Inflammatory macrophage (primary cell): ENCODE results near the gene OR8B8.
"Not testable (repeated sequence)": the region's sequence is repeated elsewhere in the genome, so short reads cannot be mapped to it uniquely, and the experiment has no call there.

ENCODE experiments used
- DNase-seq, 2 donors: peaks; one replicate each; pipeline ENCODE4 v3.0.0-alpha.2; 2020 to 2022

OR8B8 gene

DNA sequence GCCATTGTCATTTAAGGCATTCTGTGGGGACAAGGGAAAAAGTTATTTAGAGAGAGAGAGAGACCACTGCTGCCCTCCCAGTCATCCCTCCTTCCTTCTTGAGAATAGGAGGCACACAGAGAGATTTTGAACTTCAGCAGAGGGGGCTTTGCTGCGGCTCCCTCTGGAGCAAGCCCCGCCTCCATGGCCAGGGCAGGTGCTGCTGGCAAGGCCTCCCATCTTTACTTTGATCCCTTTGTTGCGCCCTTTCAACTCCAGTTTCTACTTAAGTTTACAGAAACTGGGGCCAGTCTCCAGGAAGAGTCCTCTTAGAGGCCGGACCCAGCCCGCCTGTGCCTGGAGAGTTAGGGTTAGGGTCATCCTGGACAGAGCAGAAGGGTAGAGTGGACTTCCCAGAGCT is 4.4 kb downstream of the OR8B8 start:
- no peak for DNase-seq

DNA sequence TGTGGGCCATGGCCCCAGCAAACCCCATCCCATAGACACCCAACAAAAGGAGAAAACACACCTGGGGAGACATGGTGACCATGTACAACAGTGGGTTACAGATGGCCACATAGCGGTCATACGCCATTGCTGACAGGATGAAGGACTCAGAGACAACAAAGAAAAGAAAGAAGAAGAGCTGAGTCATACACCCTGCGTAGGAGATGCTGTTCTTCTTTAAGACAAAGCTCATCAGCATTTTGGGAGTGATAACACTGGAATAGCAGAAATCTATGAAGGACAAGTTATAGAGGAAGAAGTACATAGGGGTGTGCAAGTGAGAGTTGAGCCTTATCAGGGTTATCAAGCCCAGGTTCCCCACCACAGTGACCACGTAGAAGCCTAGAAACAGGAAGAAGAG is 4.9 kb downstream of the OR8B8 start:
- DNase-seq, result no peak

DNA sequence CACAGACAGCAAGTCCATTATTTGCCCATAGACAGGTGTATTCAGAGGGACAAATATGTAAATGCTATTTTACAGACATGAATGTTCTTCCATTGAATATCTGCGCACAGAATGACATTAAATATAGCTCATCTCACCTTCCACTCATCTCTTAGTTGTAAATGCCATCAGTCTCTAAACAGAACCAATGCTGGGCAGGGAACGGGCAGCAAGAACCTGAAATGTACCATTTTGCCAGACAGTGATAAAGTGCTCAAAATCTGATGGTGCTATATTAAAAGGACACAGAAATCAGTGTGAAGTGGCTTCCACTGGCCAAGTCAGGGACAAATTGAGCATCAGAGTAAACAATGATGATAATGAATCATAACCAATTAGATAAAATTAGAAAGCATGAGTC is 10.8 kb downstream of the OR8B8 start:
- no peak for DNase-seq

DNA sequence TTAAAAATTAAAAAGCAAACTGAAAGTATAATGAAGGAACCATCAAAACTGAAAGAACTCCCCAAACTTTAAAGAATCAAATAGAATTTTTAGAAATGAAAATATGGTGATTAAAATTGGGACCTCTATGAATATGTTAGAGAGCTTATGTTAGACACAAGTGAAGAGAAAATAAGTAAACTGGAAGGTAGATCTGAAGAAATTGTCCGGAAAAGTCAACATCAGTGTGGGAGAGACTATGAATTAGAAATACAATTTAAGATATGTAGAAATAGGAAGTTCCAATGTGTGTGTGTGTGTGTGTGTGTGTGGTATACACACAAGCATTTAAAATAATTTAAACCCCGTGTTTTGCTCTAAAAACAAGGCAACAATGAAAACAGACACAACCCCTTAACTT is 15.9 kb downstream of the OR8B8 start:
- no peak for DNase-seq

DNA sequence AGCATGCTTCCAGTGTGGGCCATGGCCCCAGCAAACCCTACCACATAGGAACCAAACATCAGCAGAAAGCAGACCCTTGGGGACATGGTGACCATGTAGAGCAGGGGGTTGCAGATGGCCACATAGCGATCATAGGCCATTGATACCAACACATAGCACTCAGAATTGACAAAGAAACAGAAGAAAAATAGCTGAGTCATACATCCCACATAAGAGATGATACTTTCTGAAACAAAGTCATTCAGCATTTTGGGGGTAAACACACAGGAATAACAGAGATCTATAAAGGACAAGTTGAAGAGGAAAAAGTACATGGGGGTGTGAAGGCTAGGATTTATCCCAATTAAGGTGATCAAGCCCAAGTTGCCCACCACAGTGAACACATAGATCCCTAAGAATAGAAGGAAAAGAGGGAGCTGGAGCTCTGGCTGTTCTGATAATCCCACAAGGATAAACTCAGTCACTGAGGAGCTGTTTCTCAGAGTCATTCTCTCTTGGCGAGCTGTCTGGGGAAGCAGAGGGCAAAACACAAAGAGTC is 21.0 kb downstream of the OR8B8 start, which contains the start of gene OR8B4:
OR8B4 (minus strand) TSS at position 488 of the 538 bp plus-strand sequence; CDS start at position 488, 0 bp downstream.
- no peak for DNase-seq

DNA sequence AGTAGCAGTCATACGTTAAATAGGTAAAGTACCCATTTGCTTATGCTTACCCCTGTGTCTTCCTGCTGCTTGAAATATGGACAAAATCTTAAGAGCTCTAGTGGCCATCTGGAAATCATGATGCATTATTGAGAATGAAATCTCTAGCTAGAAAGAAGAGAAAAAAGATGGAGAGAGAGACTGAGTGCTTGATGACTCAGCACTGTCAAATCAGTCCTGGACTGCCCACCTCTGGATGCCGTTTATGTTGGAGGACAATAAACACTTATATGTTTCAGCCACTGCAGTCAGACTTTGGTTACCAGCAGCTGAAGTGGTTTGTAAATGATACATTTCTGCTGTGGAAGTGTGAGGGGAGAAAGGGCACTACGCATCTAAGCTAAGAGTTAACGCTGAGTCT is 24.5 kb downstream of the OR8B8 start:
- no peak for DNase-seq

DNA sequence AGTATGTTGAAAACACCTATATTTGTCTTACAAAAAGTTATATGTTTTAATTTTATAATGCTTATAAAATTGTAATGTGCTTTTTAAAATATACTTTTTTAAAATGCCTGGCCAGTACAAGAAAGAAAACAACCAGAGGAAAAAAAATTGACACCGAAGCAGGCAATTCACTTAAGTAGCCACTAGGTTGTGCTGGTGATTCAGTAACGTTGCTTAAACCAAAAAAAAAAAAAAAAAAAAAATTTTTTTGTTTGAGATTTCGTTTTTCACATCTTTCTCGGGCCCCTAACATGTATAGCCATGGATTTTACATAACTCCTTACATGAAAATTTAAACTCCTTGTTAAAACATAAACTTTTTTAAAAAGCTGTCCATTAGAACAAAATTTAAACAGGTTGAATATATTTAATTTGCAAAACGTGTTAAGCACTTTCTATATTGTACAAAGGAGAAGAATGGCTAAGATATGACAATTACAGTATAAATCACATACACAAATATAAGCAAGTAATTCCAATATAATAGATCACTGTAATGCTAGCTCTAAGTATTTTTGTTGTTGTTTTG is 30.1 kb downstream of the OR8B8 start:
- DNase-seq, result peak; percentile 22 to 46

DNA sequence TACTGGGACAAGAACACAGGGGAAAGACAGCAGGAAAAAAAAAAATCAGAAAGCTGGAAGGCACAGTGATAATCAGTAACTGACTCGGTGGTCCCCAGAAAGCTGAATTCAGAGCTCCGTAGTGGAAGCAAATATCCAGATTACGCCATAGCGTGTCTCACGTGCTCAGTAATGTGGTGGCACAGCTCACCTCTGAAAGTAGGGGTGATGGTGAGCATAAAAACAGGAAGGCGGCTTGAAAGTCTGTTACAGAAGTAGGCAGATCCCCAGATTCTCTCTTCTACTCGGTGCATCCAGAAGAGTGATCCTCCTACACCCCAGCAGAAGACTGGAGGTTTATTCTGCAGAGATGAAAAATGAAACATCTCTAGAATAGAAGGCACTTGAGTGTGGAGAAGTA is 35.6 kb downstream of the OR8B8 start:
- no peak for DNase-seq

DNA sequence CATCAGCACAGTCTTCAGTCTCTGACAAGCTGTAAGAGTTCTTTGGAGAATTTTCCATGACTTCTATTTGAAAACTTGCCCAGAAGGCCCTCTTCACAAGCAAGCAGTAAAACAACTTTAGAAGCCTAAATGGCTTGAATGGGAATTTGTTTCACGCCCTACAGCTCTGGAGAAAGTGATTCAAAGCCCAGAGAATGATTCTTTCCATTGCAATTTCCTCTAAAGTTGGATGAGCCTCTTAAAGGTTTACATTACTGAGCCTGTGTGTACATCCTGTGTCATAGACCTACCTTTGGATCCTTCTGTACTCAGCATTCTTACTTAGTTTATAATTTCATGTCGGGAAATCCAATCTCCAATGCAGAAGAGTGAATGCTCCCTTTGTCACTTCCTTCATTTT is 39.9 kb downstream of the OR8B8 start:
- no peak for DNase-seq

DNA sequence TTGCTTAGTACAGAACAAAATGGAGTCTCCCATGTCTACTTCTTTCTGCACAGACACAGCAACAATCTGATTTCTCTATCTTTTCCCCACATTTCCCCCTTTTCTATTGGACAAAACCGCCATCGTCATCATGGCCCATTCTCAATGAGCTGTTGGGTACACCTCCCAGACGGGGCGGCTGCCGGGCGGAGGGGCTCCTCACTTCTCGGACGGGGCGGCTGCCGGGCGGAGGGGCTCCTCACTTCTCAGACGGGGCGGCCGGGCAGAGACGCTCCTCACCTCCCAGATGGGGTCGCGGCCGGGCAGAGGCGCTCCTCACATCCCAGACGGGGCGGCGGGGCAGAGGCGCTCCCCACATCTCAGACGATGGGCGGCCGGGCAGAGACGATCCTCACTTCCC is 42.3 kb downstream of the OR8B8 start:
- not testable (repeated sequence) for DNase-seq

DNA sequence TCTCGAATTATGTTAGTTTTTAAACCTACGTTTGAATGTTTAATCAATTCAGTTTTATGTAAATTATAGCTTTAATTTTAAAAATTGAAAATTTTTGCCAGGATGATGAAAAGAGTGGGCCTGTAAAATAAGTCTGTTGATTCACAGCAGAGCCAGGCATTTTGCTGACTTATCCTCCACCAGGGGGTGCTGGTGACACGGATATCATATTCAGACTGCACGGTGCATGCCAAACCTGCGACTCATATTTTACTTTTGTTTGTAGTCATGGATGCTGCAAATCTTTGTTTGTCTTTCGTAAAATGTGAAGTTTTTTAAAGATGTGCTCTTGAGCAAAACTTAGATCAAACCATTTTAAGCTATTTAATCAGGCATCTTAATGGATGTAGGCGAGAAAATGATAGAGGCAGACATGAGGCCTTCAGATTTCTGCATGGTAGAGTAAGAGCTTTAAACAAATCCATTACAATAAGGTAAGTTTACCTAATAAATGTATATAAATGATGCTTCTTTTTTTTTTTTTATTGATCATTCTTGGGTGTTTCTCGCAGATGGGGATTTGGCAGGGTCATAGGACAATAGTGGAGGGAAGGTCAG is 43.1 kb downstream of the OR8B8 start:
- peak; percentile 67 to 70 for DNase-seq

DNA sequence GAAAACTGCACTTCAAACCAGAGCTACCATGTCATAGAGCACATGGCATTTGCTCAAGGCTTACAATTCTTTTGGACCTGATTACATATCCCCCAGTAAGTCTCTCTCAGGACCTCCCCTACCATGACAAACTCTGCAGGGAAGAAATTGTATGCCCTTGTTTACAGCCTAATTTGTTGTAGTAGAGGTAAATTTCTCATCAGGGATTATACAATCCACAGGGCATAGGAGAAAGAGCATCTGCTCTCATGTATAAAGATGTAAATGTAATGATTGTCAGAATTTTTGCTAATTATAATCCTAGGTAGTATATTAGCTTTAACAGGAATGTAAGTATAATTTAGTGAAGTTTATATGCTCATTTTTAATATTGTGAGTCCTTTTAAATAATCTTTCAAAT is 46.6 kb downstream of the OR8B8 start, which contains the start of gene OR8B3:
OR8B3 (minus strand) TSS at position 101 of the 400 bp plus-strand sequence. CDS start 1,673 bp downstream, outside the sequence.
- DNase-seq, result no peak

DNA sequence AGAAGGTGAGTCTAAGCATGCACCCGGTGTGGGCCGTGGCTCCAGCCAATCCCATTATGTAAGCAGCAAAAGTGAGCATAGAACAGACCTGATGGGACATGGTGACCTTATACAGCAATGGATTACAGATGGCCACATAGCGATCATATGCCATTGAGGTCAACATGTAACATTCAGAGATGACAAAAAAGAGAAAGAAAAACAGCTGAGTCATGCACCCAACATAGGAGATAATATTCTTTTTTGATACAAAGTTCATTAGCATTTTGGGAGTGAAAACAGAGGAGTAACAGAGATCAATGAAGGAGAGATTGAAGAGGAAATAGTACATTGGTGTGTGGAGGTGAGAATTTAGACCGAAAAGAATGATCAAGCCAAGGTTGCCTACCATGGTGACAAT is 48.6 kb downstream of the OR8B8 start:
- DNase-seq, result not testable (repeated sequence)

DNA sequence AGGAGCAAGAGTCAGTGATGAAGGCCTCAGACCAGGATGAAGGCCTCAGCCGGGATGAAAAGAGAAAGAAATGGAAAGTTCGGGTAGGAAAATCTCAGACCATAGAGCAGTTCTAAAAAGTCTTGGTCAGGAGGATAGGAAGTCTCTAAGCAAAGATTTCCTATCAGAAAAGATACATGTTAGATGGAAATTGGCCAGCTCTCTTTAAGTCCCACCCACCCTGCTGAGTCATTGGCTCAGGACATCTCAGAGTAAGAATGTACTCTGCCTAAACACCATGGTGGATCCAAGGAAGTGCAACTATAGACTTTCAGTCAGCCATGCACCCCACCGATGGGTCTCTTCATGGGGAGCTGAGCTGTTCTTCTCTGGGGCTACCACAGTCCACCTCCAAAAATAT is 51.1 kb downstream of the OR8B8 start:
- no peak for DNase-seq
